DMS114 treated with DMSO at 0.1 percent for 48 hours (cell line): ENCODE data around the gene UBE2Q1.

Source experiments
- DNase-seq: peaks from one replicate; lab custom pipeline; 2025; ENCODE audit not compliant: unreplicated experiment; lab: John Stamatoyannopoulos, UW

The UBE2Q1 gene

DNA sequence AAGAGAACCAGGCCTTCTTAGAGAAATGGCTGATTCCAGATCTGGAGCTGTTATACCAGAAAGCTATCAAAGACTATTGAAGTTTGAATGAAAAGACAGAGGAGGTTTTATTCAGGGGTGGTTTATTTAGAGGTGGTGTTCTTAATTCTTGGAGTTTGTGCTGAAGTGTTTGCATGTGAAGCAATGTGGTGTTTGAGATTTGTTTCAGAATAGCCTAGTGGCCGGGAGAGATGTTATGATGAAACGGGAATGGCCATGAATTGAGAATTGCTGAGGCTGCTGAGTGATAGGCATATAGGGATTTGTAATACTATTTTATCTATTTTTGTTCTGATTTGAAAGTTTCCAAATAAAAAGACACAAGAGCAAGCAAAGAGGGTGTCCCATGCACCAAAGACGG is 45.7 kb downstream of the UBE2Q1 start:
- DNase-seq: no peak

- no peak for DNase-seq
Observed at GRCh38 chr1:154503898-154504297, 54.6 kb downstream of the UBE2Q1 start.

- peak; percentile 25 for DNase-seq
Observed at GRCh38 chr1:154502744-154503115, 55.7 kb downstream of the UBE2Q1 start.

DNA sequence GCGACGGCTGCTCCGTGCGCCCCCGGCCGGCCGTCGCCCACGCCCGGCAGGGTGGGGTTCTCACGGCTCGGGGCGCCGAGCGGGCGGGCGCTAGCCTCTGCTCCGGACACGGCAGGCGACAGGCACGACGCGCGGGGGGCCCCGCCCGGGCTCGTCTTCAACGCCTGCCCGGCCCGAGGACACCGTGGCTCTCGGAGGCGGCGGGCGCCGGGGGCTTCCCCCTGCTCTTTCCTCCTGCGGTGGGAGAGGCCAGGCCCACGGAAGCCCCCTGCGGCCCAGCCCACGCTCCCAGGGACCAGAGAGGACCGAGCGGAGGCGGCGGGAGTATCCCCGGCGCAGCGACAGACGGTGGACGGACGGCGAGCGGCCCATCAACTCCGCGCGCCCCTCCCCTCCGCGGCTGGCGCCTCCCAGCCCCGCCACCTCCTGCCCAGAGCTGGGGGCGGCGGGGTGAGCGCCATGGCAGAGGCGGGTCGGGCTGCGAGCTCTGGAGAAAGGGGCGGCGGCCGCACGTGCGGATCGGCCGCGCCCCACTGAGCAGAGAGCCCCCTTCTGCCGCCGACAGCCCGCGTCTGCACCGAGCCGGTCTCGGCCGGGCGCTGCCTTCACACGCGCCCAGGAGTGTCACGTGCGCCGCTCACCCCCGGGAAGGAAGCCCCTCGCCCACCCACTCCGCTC is 56.3 kb downstream of the UBE2Q1 start, which contains the start of the genes SHE and TDRD10:
TSS of gene SHE (minus strand) at position 347 of the 678 bp plus-strand sequence. CDS start 386 bp downstream, outside the sequence.
TSS of gene TDRD10 (plus strand) at position 154 of the 678 bp plus-strand sequence. CDS start 4,685 bp downstream, outside the sequence.
- no peak for DNase-seq

DNA sequence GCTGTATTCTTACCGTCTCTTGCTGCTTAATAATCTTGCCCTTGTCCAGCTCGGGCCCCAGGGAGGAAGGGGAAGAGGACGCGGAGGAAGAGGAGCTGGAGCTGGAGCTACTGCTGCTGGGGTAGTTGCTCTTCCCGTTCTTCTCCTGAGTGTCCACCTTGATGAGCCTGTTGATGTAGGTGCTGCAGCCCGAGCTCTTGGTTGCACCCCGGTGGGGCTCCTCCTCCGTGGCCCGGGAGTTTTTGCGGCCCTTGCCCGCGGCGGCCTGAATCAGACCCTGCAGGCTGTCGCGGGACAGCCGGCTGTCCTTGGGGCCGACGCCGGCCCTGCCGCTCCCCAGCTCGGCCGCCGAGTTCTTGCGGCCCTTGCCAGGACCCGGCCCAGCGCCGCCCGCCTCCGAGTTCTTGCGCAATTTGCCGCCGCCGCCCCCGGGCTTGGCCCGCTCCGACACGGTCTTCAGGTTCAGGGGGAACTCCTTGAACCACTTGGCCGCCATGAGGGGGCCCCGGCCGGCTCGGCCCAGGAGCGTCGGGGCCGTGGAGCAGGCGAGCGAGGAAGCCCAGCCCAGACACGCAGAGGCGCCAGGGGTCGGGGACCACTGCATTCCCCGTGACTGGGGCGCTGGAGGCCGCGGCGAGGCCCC is 56.9 kb downstream of the UBE2Q1 start:
- no peak for DNase-seq

DNA sequence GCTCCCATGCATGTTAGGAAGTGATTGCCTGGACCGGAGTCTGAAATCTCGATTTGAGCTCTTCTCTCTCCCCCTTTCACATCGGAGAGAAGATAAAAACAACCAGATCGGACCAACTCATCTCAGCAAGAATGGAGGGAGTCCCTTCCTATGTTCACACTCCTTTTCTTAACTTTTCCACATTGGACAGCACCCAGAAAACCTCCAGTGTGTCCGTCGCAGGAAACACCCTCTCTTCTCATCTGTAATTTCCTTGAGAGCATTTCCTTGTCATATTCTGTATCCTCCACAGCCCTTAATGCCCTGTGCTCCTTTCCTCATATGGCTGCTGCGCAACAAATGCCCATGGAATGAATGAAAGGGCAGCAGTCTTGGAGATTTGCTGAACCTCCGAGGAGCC is 57.9 kb downstream of the UBE2Q1 start:
- DNase-seq: no peak

GRCh38 chr1:154499446-154499845 is 59.0 kb downstream of the UBE2Q1 start:
- no peak for DNase-seq
